Measurements from ENCODE around the gene TSC22D1. TPM values are rescaled to one million over a fixed set of nuclear protein-coding genes. Genes with fewer than 3 reads are reported as not detected.

Gene TSC22D1
- total RNA-seq, 4 donors from 2014 or later: 223 to 389 (median 262) TPM

DNA sequence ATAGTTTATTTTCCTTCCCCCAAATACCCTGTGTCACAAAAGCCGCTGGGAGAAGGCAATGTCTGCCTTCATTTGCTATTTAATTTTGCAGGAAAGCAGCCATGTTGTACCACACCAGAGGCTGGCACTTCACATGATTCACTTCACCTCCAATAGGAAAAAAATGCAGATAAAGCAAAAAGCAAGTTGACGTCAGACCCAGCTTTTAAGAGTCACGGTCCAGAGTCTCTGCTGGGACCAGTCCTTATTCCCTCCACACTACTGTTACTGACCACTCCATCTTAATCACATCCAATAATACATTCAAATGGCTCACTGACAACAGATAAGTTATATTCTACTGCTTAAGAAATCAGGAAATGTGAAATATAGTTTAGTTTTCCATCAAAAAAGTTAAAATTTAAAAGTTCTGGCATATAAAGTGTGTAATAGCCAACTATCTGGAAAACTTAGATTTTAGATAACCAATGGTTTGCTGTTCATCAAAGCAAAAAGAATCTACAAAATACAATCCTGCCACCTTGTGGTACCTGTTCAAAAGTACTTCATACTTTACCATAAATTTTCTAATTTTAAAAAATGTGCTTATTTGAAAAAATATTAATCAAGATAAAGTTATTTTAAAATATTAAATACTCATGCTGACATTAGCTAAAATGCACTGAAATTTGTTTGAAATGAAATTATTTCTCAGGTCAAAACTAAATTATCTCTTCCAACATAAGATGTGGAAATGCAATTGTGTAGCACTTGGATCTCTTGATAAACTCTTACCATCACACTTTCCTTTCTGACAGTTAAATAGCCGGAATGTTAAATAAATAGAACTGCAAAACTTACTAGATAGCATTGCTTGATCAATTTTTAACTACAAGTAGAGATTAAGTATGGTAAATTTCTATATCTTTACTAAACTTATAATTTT, 105.2 kb downstream of the TSC22D1 start:
- H3K4me3 ChIP-seq: no peak overlapping the region
- WGBS, 2 donors (ENCODE audit: low coverage in 1 of 2): 29 to 46% methylated on average over 3 to 4 of the region's 4 CpGs
- no peaks in the 10 kb centered on the region for H3K27me3 ChIP-seq
- ATAC-seq: no peak
- no peak for TF ChIP-seq EP300 (IDR thresholded peaks at IDR 0.05)
- TF ChIP-seq, protein P1, sequence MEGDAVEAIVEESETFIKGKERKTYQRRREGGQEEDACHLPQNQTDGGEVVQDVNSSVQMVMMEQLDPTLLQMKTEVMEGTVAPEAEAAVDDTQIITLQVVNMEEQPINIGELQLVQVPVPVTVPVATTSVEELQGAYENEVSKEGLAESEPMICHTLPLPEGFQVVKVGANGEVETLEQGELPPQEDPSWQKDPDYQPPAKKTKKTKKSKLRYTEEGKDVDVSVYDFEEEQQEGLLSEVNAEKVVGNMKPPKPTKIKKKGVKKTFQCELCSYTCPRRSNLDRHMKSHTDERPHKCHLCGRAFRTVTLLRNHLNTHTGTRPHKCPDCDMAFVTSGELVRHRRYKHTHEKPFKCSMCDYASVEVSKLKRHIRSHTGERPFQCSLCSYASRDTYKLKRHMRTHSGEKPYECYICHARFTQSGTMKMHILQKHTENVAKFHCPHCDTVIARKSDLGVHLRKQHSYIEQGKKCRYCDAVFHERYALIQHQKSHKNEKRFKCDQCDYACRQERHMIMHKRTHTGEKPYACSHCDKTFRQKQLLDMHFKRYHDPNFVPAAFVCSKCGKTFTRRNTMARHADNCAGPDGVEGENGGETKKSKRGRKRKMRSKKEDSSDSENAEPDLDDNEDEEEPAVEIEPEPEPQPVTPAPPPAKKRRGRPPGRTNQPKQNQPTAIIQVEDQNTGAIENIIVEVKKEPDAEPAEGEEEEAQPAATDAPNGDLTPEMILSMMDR (IDR thresholded peaks at IDR 0.05): peak; percentile 42 to 63 (median 54)
- no peaks in the 10 kb centered on the region for H3K36me3 ChIP-seq
- peaks cover 3 to 58% (median 5%) of the 10 kb centered on the region in 3 donors for H3K4me1 ChIP-seq
- H3K9me3 ChIP-seq: no peaks in the 10 kb centered on the region
- peak overlapping the region in 1 of 4 donors; percentile 18 for H3K27ac ChIP-seq

DNA sequence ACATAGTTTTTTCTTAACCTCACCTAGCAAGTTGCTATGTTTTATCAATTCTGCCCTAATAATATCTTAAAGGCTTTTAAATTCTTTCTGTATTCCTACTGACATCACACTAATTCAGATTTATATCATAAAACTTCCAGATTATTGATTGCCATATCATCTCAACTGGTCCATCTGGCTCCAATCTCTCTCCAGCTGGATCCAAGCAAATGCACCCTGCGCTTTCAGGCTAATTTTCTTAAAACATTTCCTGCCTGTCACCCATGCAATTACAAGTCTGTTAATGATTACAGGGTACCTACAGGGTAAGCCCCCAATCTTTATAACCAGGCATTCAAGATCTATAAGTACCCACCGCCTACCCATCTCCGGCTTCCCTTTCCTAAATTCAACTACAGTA, 107.3 kb downstream of the TSC22D1 start:
- Histone ChIP-seq H3K4me3 (no peak overlapping the region), H3K9me3 (no peaks in the 10 kb centered on the region), H3K27ac (no peak overlapping the region), H3K27me3 (no peaks in the 10 kb centered on the region), H3K4me1 (peaks cover 0 to 71% (median 4%) of the 10 kb centered on the region in 3 donors), H3K36me3 (no peaks in the 10 kb centered on the region)
- WGBS, 2 donors (ENCODE audit: low coverage in 1 of 2): 98 to 100% methylated on average over 3 of the region's 3 CpGs
- ATAC-seq: no peak
- TF ChIP-seq POLR2A (IDR thresholded peaks at IDR 0.05) (no peak), EP300 (IDR thresholded peaks at IDR 0.05) (no peak), POLR2AphosphoS5 (IDR thresholded peaks at IDR 0.05) (no peak)
- TF ChIP-seq, protein P1 (IDR thresholded peaks at IDR 0.05): no peak

DNA sequence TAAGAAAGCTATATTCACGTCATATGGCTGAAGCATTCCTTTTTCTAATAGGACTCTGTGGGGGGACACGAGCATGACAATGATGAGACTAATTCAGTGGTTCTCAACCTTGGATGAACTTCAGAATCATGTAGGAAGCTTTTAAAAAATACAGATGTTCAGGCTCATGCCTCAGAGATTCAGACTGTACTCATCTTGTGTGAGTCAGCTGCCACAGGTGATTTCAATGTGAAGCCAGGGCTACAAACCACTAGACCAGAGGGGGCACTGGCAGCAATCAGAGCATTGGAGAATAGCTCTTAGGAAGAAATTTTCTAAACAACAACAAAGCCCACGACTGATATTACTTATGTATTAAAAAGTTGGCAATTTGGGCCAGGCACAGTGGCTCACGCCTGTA, 110.8 kb downstream of the TSC22D1 start:
- Histone ChIP-seq H3K9me3 (no peaks in the 10 kb centered on the region), H3K27me3 (no peaks in the 10 kb centered on the region), H3K4me1 (peaks cover 0 to 67% (median 3%) of the 10 kb centered on the region in 3 donors), H3K4me3 (no peak overlapping the region), H3K27ac (peak overlapping the region in 1 of 4 donors; percentile 30), H3K36me3 (no peaks in the 10 kb centered on the region)
- no peak for ATAC-seq
- no peak for TF ChIP-seq EP300 (IDR thresholded peaks at IDR 0.05)
- TF ChIP-seq POLR2A (IDR thresholded peaks at IDR 0.05): no peak
- TF ChIP-seq POLR2AphosphoS5 (IDR thresholded peaks at IDR 0.05): no peak
- TF ChIP-seq, protein P1 (IDR thresholded peaks at IDR 0.05): no peak
- 51 to 58% methylated on average over 4 of the region's 4 CpGs for WGBS, 2 donors (ENCODE audit: low coverage in 1 of 2)

DNA sequence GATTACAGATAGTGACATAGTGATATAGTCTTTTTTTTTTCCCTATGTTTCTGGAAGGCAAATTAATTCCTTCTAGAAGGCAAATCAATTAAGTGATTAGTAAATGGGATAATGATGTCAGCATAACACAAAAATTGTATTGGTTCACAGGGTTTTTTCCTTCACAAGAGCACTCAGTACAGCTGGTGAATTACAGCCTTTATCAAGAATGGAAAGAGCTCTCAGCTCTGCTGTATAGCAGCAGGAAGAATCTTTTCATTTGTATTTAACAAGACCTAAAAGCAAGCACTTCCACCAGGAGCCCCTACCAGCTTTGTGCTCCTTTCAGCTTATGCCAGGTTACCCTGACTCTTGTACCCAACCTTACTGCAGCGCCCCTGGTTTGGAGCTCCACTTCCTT, 111.7 kb downstream of the TSC22D1 start:
- 82 to 100% methylated on average over 1 of the region's 1 CpG for WGBS, 2 donors (ENCODE audit: low coverage in 1 of 2)
- ATAC-seq: no peak
- TF ChIP-seq POLR2AphosphoS5 (IDR thresholded peaks at IDR 0.05) (no peak), EP300 (IDR thresholded peaks at IDR 0.05) (no peak), POLR2A (IDR thresholded peaks at IDR 0.05) (no peak)
- TF ChIP-seq, protein P1 (IDR thresholded peaks at IDR 0.05): no peak
- Histone ChIP-seq H3K36me3 (peaks cover 0 to 3% of the 10 kb centered on the region in 2 donors), H3K27ac (peak overlapping the region in 1 of 4 donors; percentile 30), H3K27me3 (no peaks in the 10 kb centered on the region), H3K4me1 (peaks cover 0 to 66% (median 3%) of the 10 kb centered on the region in 3 donors), H3K9me3 (no peaks in the 10 kb centered on the region), H3K4me3 (no peak overlapping the region)

DNA sequence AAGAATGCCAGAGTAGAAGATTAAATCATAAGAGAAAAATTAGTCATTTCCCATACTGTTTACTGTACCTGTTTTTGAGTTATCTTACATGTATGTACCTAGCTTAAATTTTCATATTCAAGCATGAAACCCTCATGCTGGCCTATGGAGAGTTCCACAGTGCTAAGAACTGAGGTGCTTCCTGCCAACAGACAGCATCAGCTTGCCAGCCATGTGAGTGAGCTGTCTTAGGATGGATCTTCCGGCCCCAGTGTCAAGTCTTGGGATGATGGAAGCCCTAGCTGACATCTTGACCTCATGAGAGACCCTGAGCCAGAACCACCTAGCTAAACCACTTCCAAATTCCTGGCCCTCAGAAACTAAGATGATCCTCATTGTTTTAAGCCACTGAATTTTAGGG, 112.4 kb downstream of the TSC22D1 start:
- WGBS, 2 donors (ENCODE audit: low coverage in 1 of 2): 44% methylated on average over 1 of the region's 1 CpG; no CpG with 5 or more reads in 1 of the 2 donors
- ATAC-seq: no peak

More for the DNA sequence above, 112.4 kb downstream of the TSC22D1 start:
- H3K4me1 ChIP-seq: peaks cover under 1 to 66% (median 3%) of the 10 kb centered on the region in 3 donors
- peaks cover 0 to 8% of the 10 kb centered on the region in 2 donors for H3K36me3 ChIP-seq
- TF ChIP-seq EP300 (IDR thresholded peaks at IDR 0.05) (no peak), POLR2A (IDR thresholded peaks at IDR 0.05) (no peak), POLR2AphosphoS5 (IDR thresholded peaks at IDR 0.05) (no peak)
- TF ChIP-seq, protein P1 (IDR thresholded peaks at IDR 0.05): no peak
- H3K9me3 ChIP-seq: no peaks in the 10 kb centered on the region
- H3K27ac ChIP-seq: no peak overlapping the region
- no peak overlapping the region for H3K4me3 ChIP-seq
- H3K27me3 ChIP-seq: no peaks in the 10 kb centered on the region
